Ishikawa (cell line): ENCODE results near the gene PODN.

ENCODE experiments used
- CEBPB ChIP-seq: IDR thresholded peaks from 2 replicates; pipeline ENCODE4 v1.6.1; 2012
- CREB1 ChIP-seq: IDR thresholded peaks from 2 replicates; pipeline ENCODE4 v1.6.1; 2012; ENCODE audit warnings: low read depth
- EGR1 ChIP-seq: IDR thresholded peaks from 2 replicates; pipeline ENCODE4 v1.6.1; 2012
- EP300 ChIP-seq: IDR thresholded peaks from 2 replicates; pipeline ENCODE4 v1.6.1; 2012; ENCODE audit warnings: borderline replicate concordance
- FOXM1 ChIP-seq: IDR thresholded peaks from 2 replicates; pipeline ENCODE4 v1.6.1; 2012; ENCODE audit warnings: low read depth, borderline replicate concordance
- NFIC ChIP-seq: IDR thresholded peaks from 2 replicates; pipeline ENCODE4 v1.6.1; 2012
- RAD21 ChIP-seq: IDR thresholded peaks from 2 replicates; pipeline ENCODE4 v1.6.1; 2012; ENCODE audit warnings: low read depth
- TAF1 ChIP-seq: IDR thresholded peaks from 2 replicates; pipeline ENCODE4 v1.6.1; 2012; ENCODE audit warnings: low read depth, mild to moderate bottlenecking
- TCF12 ChIP-seq: IDR thresholded peaks from 2 replicates; pipeline ENCODE4 v1.6.1; 2012; ENCODE audit warnings: low read depth
- TEAD4 ChIP-seq: IDR thresholded peaks from 2 replicates; pipeline ENCODE4 v1.6.1; 2012
- YY1 ChIP-seq: IDR thresholded peaks from 2 replicates; pipeline ENCODE4 v1.6.1; 2012; ENCODE audit warnings: low read depth
- ZBTB7A ChIP-seq: IDR thresholded peaks from 2 replicates; pipeline ENCODE4 v1.6.1; 2012; ENCODE audit warnings: low read depth
- TF ChIP-seq, protein P1 (sequence below): IDR thresholded peaks from 2 replicates; pipeline ENCODE4 v1.6.1; 2012; ENCODE audit warnings: low read depth, mild to moderate bottlenecking
- TF ChIP-seq, protein P2 (sequence below): IDR thresholded peaks from 2 replicates; pipeline ENCODE4 v1.6.1; 2012
- TF ChIP-seq, protein P3 (sequence below): IDR thresholded peaks from 2 replicates; pipeline ENCODE4 v1.6.1; 2012

Gene PODN

DNA sequence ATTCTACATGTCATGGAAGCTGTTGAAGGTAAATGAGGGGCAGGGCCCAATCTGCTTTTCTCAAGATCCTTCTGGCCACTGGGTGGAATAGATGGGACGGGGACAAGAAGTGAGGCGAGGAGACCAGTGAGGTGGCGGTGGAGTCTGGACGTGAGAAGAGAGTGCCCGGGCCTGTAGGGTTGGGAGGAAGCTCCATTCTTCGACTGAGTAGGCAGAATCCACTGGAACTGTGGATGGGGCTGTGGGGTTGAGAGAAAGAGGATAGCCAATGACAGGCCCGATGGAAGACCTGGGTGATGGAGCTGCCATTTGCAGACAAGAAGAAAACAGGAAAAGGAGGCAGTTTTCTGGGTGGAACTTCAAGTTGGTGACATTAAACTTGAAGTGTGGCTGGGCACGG lies 70.2 kb downstream of the PODN start:
- TF ChIP-seq EGR1 (no peak), ZBTB7A (no peak), EP300 (no peak), TAF1 (no peak), TCF12 (no peak), CREB1 (no peak), NFIC (no peak), CEBPB (no peak), FOXM1 (no peak)
- TF ChIP-seq, protein P1, sequence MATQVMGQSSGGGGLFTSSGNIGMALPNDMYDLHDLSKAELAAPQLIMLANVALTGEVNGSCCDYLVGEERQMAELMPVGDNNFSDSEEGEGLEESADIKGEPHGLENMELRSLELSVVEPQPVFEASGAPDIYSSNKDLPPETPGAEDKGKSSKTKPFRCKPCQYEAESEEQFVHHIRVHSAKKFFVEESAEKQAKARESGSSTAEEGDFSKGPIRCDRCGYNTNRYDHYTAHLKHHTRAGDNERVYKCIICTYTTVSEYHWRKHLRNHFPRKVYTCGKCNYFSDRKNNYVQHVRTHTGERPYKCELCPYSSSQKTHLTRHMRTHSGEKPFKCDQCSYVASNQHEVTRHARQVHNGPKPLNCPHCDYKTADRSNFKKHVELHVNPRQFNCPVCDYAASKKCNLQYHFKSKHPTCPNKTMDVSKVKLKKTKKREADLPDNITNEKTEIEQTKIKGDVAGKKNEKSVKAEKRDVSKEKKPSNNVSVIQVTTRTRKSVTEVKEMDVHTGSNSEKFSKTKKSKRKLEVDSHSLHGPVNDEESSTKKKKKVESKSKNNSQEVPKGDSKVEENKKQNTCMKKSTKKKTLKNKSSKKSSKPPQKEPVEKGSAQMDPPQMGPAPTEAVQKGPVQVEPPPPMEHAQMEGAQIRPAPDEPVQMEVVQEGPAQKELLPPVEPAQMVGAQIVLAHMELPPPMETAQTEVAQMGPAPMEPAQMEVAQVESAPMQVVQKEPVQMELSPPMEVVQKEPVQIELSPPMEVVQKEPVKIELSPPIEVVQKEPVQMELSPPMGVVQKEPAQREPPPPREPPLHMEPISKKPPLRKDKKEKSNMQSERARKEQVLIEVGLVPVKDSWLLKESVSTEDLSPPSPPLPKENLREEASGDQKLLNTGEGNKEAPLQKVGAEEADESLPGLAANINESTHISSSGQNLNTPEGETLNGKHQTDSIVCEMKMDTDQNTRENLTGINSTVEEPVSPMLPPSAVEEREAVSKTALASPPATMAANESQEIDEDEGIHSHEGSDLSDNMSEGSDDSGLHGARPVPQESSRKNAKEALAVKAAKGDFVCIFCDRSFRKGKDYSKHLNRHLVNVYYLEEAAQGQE, result no peak
- TF ChIP-seq, protein P2, sequence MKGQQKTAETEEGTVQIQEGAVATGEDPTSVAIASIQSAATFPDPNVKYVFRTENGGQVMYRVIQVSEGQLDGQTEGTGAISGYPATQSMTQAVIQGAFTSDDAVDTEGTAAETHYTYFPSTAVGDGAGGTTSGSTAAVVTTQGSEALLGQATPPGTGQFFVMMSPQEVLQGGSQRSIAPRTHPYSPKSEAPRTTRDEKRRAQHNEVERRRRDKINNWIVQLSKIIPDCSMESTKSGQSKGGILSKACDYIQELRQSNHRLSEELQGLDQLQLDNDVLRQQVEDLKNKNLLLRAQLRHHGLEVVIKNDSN, result no peak
- TF ChIP-seq, protein P3, sequence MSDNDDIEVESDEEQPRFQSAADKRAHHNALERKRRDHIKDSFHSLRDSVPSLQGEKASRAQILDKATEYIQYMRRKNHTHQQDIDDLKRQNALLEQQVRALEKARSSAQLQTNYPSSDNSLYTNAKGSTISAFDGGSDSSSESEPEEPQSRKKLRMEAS, result no peak

DNA sequence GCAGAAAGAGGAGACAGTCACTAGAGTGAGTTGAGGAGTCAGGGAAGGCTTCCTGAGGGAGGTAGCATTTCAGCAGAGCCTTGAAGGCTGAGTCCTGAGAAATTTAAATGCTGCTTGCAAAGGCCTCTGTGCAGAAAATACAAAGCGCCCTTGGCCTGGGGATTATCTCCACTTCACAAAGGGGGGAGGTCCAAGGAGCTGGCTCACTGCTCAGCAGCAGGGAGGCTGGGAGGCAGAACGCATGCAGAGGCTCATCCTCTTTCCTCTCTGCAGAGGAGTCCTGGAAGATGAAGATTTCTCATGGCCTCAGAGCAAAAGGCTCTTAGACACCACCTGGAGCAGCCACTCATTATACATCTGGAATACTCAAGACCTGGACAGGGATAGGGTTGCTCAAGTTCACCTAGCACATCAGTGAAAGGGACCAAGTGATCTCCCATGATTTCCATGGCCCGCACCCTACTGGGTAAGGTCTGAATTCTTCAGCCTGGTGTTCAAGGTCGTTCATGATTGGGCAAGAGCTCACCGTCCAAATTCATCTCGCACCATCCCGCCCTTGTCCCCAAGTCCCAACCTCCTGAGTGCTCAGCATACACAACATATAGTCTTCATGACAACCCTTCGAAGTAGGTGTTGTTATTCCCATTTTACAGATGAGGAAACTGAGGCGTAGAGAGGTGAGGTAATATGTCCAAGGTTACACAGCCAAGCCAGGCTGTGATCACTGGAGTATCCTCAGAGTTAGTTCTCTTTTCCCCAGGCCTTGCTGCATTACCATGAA lies 71.4 kb downstream of the PODN start:
- TF ChIP-seq ZBTB7A (no peak), CREB1 (no peak), RAD21 (no peak), TAF1 (no peak), NFIC (no peak), TEAD4 (no peak), EGR1 (no peak), EP300 (no peak), TCF12 (no peak), FOXM1 (no peak), CEBPB (no peak), YY1 (no peak)
- TF ChIP-seq, protein P1, result no peak
- TF ChIP-seq, protein P2, result no peak
- TF ChIP-seq, protein P3, result no peak

- no peak for TF ChIP-seq EGR1
- TF ChIP-seq ZBTB7A, result no peak
- TF ChIP-seq TAF1, result no peak
- TF ChIP-seq NFIC, result no peak
- TF ChIP-seq YY1, result no peak
- TF ChIP-seq, protein P3, result no peak
- TF ChIP-seq, protein P1, result no peak
These were observed 72.1 kb downstream of the PODN start for GRCh38 chr1:53134042-53134485.
